IMR-90 (cell line): ENCODE results near the gene SEC24D. TPM values are rescaled to one million over a fixed set of nuclear protein-coding genes. Genes with fewer than 3 reads are reported as not detected.

Experiments used
- ATAC-seq: fragments of 200-7000 bp; cut with Tn5 transposase; 2 replicates; pipeline ENCODE4 v1.9.1; 2020; ENCODE audit warnings: low read depth, mild to moderate bottlenecking, moderate library complexity
- BruUV-seq: library from RNA; stranded (reverse); fragments of 400-500 nt; replicated peaks from 2 replicates; lab custom pipeline; 2021; lab: Mats Ljungman, UMichigan
- CTCF ChIA-PET: fragments of 300-600 bp; formaldehyde crosslinking; extraction: SDS; loops from one replicate; lab custom pipeline; 2021; ENCODE audit warnings: antibody characterized with exemption; lab: Yijun Ruan, JAX
- POLR2A ChIA-PET: fragments of 300-600 bp; sonication (Branson Sonifier 250); formaldehyde crosslinking; loops from one replicate; lab custom pipeline; 2022; ENCODE audit warnings: antibody characterized with exemption; ENCODE audit not compliant: unreplicated experiment; lab: Charles Lee
- DNase-seq: peaks from one replicate; pipeline ENCODE4 v3.0.0; 2013
- H2AFZ ChIP-seq: replicated peaks from 2 replicates; pipeline ENCODE3; 2013; ENCODE audit warnings: low read length, mild to moderate bottlenecking; ENCODE audit not compliant: poor library complexity
- H2AK5ac ChIP-seq: 2 replicates; pipeline ENCODE4 v1.6.1; 2013; ENCODE audit warnings: low read depth, low read length, inconsistent platforms
- H2AK9ac ChIP-seq: replicated peaks from 2 replicates; pipeline ENCODE3; 2013; ENCODE audit warnings: mild to moderate bottlenecking, low read depth, low read length, moderate library complexity; ENCODE audit not compliant: poor library complexity
- H2BK120ac ChIP-seq: 2 replicates; pipeline ENCODE4 v1.6.1; 2013; ENCODE audit warnings: low read depth, low read length, inconsistent platforms
- H2BK15ac ChIP-seq: 3 replicates; pipeline ENCODE4 v1.6.1; 2013; ENCODE audit warnings: low read depth, low read length, inconsistent platforms
- H2BK20ac ChIP-seq: 2 replicates; pipeline ENCODE4 v1.6.1; 2013; ENCODE audit warnings: low read depth, mild to moderate bottlenecking, inconsistent platforms, low read length, moderate library complexity
- H2BK5ac ChIP-seq: 2 replicates; pipeline ENCODE4 v1.6.1; 2013; ENCODE audit warnings: mild to moderate bottlenecking, low read depth, low read length, inconsistent platforms; ENCODE audit not compliant: poor library complexity, severe bottlenecking
- H3K14ac ChIP-seq: replicated peaks from 2 replicates; pipeline ENCODE4 v1.6.1; 2013; ENCODE audit warnings: low read depth, low read length, inconsistent platforms
- H3K18ac ChIP-seq: 2 replicates; pipeline ENCODE4 v1.6.1; 2013; ENCODE audit warnings: low read depth, low read length, control low read depth
- H3K23ac ChIP-seq: 2 replicates; pipeline ENCODE4 v1.6.1; 2013; ENCODE audit warnings: low read depth, low read length, inconsistent platforms
- H3K27ac ChIP-seq: 2 replicates; pipeline ENCODE4 v1.5.1; 2013; ENCODE audit warnings: mild to moderate bottlenecking, control low read depth, low read length; ENCODE audit not compliant: insufficient read depth
- H3K27me3 ChIP-seq: 2 replicates; pipeline ENCODE4 v1.6.1; 2013; ENCODE audit warnings: low read length; ENCODE audit not compliant: control insufficient read depth, insufficient read depth
- H3K36me3 ChIP-seq: 2 replicates; pipeline ENCODE4 v1.6.1; 2013; ENCODE audit warnings: low read length, mixed read lengths; ENCODE audit not compliant: control insufficient read depth, insufficient read depth
- H3K4ac ChIP-seq: 2 replicates; pipeline ENCODE4 v1.6.1; 2013; ENCODE audit warnings: low read depth, low read length, inconsistent platforms
- H3K4me1 ChIP-seq: 2 replicates; pipeline ENCODE4 v1.6.1; 2013; ENCODE audit warnings: low read length, mixed read lengths; ENCODE audit not compliant: control insufficient read depth, insufficient read depth
- H3K4me2 ChIP-seq: 2 replicates; pipeline ENCODE4 v1.6.1; 2013; ENCODE audit warnings: low read depth, mild to moderate bottlenecking, control low read depth, low read length, moderate library complexity
- H3K4me3 ChIP-seq: 2 replicates; pipeline ENCODE4 v1.5.1; 2013; ENCODE audit warnings: low read depth, mild to moderate bottlenecking, control low read depth, low read length, moderate library complexity; ENCODE audit not compliant: insufficient read depth
- H3K56ac ChIP-seq: 2 replicates; pipeline ENCODE4 v1.6.1; 2013; ENCODE audit warnings: low read length, inconsistent platforms; ENCODE audit not compliant: insufficient read depth; ENCODE audit errors: extremely low read depth
- H3K79me1 ChIP-seq, 2 experiments: 2 replicates each; pipeline ENCODE4 v1.6.1; 2013; ENCODE audit warnings: low read length in 2 of 2, inconsistent platforms in 1 of 2, low read depth in 1 of 2
- H3K9ac ChIP-seq: 2 replicates; pipeline ENCODE4 v1.6.1; 2013; ENCODE audit warnings: low read depth, low read length, control low read depth
- H3K9me1 ChIP-seq: 2 replicates; pipeline ENCODE4 v1.6.1; 2013; ENCODE audit warnings: low read length, inconsistent platforms; ENCODE audit not compliant: insufficient read depth
- H3K9me3 ChIP-seq: 2 replicates; pipeline ENCODE4 v1.6.1; 2013; ENCODE audit warnings: low read length; ENCODE audit not compliant: control insufficient read depth, insufficient read depth
- H4K20me1 ChIP-seq: 2 replicates; pipeline ENCODE4 v1.6.1; 2013; ENCODE audit warnings: low read length, inconsistent platforms; ENCODE audit not compliant: insufficient read depth
- H4K5ac ChIP-seq: 2 replicates; pipeline ENCODE4 v1.6.1; 2013; ENCODE audit warnings: mild to moderate bottlenecking, low read depth, low read length, control low read depth
- H4K8ac ChIP-seq, 2 experiments: 2 replicates each; pipeline ENCODE4 v1.6.1; 2013; ENCODE audit warnings: low read depth in 2 of 2, low read length in 2 of 2, control low read depth in 1 of 2, inconsistent platforms in 1 of 2
- H4K91ac ChIP-seq: 2 replicates; pipeline ENCODE4 v1.6.1; 2013; ENCODE audit warnings: low read depth, low read length, inconsistent platforms; ENCODE audit not compliant: insufficient read depth
- CEBPB ChIP-seq: IDR thresholded peaks from 2 replicates; pipeline ENCODE4 v1.6.1; 2012; ENCODE audit warnings: low read depth, low read length, improper control_type of control experiment
- CTCF ChIP-seq: conservative IDR thresholded peaks from 2 replicates; pipeline ENCODE4 v1.5.1; 2012; ENCODE audit warnings: mild to moderate bottlenecking, low read depth, low read length, improper control_type of control experiment
- MAFK ChIP-seq: IDR thresholded peaks from 2 replicates; pipeline ENCODE4 v1.6.1; 2012; ENCODE audit warnings: low read depth, low read length, improper control_type of control experiment
- RAD21 ChIP-seq: IDR thresholded peaks from 2 replicates; pipeline ENCODE4 v1.6.1; 2012; ENCODE audit warnings: low read length, improper control_type of control experiment
- WGBS, 2 experiments: methylation state at CpG; one replicate each; pipeline versions ENCODE4 v1.1.5 to v1.1.7; 2013; ENCODE audit warnings: missing lambda C conversion rate in 2 of 2; ENCODE audit not compliant: insufficient read length in 1 of 2; ENCODE audit errors: extremely low coverage in 2 of 2; 5-methylcytosine and 5-hydroxymethylcytosine counted together
- dilution Hi-C: fragments of 300-500 bp; cut with HindIII; formaldehyde crosslinking; loops from one replicate; pipeline ENCODE4 v1.14.3; 2018; ENCODE audit warnings: low sequenced_read_pairs; ENCODE audit not compliant: unreplicated experiment
- in situ Hi-C: fragments of 300-500 bp; cut with MboI; formaldehyde crosslinking; loops from 3 replicates; pipeline ENCODE4 v1.14.3; 2019; ENCODE audit warnings: low sequenced_read_pairs, inconsistent platforms, mixed read lengths
- intact Hi-C: fragments of 100-400 bp; cut with micrococcal nuclease; formaldehyde crosslinking; loops from 2 replicates; pipeline ENCODE4 v1.10.0; 2022
- polyA plus RNA-seq, 3 experiments: library from polyadenylated mRNA; depleted of rRNA; stranded (reverse); fragments of >200 nt; gene quantifications; 2 replicates each; pipeline ENCODE4 v1.2.3, GENCODE V29; 2012; ENCODE audit warnings: low replicate concordance in 1 of 3
- total RNA-seq: library from RNA; depleted of rRNA; stranded (reverse); fragments of >200 nt; gene quantifications from 2 replicates; pipeline ENCODE4 v1.2.3, GENCODE V29; 2012

The SEC24D gene
- total and polyA plus RNA-seq, 2 of the 4 experiments (the other 2 are of a cell fraction) = 93.2 to 111 TPM

DNA sequence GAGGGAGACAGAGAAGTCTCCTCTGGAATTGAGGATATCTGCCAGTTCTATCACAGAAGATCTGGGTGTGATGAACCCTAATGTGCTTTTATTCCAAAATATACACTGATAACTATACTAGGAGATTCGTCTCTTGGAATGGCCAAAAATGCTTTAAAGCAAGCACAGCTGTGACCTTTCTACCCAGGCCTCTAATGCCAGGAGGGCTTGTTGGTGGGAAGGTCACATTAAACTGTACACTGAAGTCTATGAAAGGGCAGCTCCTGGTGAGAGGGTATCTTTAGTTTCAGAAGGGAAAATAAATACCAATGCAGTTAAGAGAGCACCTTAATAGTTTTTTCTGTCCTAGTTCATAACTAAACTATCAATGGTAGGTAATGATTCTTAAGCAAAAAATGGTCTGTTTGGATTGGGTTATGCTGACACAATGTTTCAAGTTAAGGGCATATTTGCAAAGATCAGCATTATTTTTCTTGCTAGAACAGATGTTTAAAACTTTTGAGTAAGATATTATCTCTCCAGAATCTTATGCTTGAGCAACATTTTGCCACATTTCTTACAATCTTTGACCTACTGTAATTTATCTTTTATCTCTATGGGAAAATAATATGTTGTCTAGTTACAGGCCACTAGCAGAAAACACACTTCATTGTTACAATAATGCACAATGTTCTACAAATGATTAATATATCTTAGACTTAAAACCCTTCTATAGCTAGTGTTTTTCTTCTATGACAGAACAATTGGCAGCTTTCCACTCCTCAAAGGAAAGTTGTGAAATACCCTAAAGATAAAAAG is 59.6 kb downstream of the SEC24D start:
- in situ Hi-C loops (no loop called here), dilution Hi-C loops (no loop called here), intact Hi-C loops (no loop called here)
- peaks cover 2% of the 10 kb centered on the region; the same call in 1 of the 2 replicates for H3K36me3 ChIP-seq
- H3K4ac ChIP-seq = no peak overlapping the region
- ATAC-seq = peak; percentile 13; the same call in 1 of the 2 replicates
- BruUV-seq = no TSS peak
- H4K8ac ChIP-seq = no peak overlapping the region
- H3K56ac ChIP-seq = no peak overlapping the region
- peaks cover 48% of the 10 kb centered on the region; the same call in 1 of the 2 replicates for H4K20me1 ChIP-seq
- H3K23ac ChIP-seq = no peak overlapping the region
- H3K4me1 ChIP-seq = peaks cover 8% of the 10 kb centered on the region; the same call in 1 of the 2 replicates
- ChIA-PET CTCF (no interaction called here), POLR2A (no interaction called here)
- H2AK9ac ChIP-seq = no peak overlapping the region
- no peak overlapping the region for H3K4me3 ChIP-seq
- H2AK5ac ChIP-seq = no peak overlapping the region
- H3K79me1 ChIP-seq = peaks cover 13 to 38% of the 10 kb centered on the region in 2 experiments; a peak in 3 of 4 replicates
- H3K18ac ChIP-seq = no peak overlapping the region
- no peaks in the 10 kb centered on the region for H3K9me3 ChIP-seq
- no peak overlapping the region for H3K14ac ChIP-seq
- peak; percentile 92 for TF ChIP-seq CEBPB
- no peak for TF ChIP-seq CTCF
- TF ChIP-seq MAFK = peak; percentile 99
- TF ChIP-seq RAD21 = no peak
- peak overlapping the region; percentile 29 for H2BK5ac ChIP-seq
- no peak overlapping the region for H4K91ac ChIP-seq
- H2BK120ac ChIP-seq = no peak overlapping the region
- DNase-seq = peak; percentile 70
- no peak overlapping the region for H4K5ac ChIP-seq
- H3K9ac ChIP-seq = no peak overlapping the region
- H3K4me2 ChIP-seq = no peak overlapping the region
- no CpG with 5 or more reads among the region's 1 CpG for WGBS, 2 experiments
- no peak overlapping the region for H2BK20ac ChIP-seq
- H2BK15ac ChIP-seq = no peak overlapping the region
- no peak overlapping the region for H2AFZ ChIP-seq
- no peaks in the 10 kb centered on the region for H3K27me3 ChIP-seq
- peak overlapping the region; percentile 33; the same call in 1 of the 2 replicates for H3K27ac ChIP-seq
- peaks cover 10% of the 10 kb centered on the region for H3K9me1 ChIP-seq
